Measurements from ENCODE around the gene ATP7A. TPM values are rescaled to one million over a fixed set of nuclear protein-coding genes. Genes with fewer than 3 reads are reported as not detected.
A peak's percentile ranks its signal among the peaks of the same experiment; 100 is the strongest.
"Not testable (repeated sequence)": the region's sequence is repeated elsewhere in the genome, so short reads cannot be mapped to it uniquely, and the experiment has no call there.

Gene ATP7A
- 2.3 TPM for total RNA-seq

GRCh38 chrX:77910108-77910840, at the start of gene ATP7A:
TSS of gene ATP7A (plus strand) at chrX:77910693. CDS start at chrX:77971642, 60,949 bp downstream.
- peak; percentile 98 for ATAC-seq
- peak; percentile 85 for DNase-seq (ENCODE audit: low spot score)

GRCh38 chrX:77875372-77875771, 35.1 kb upstream of the ATP7A start:
- ATAC-seq (no peak), DNase-seq (ENCODE audit: low spot score) (no peak)

GRCh38 chrX:77881418-77881817, 29.1 kb upstream of the ATP7A start:
- not testable (repeated sequence) for DNase-seq (ENCODE audit: low spot score); ATAC-seq

- ATAC-seq (no peak), DNase-seq (ENCODE audit: low spot score) (no peak)
These were observed 17.6 kb upstream of the ATP7A start for GRCh38 chrX:77892887-77893286.

- DNase-seq (ENCODE audit: low spot score): no peak
- no peak for ATAC-seq
These were observed 16.8 kb upstream of the ATP7A start for GRCh38 chrX:77893713-77894112.

GRCh38 chrX:77894921-77895886, 15.3 kb upstream of the ATP7A start, which contains the start of gene MAGT1:
TSS of gene MAGT1 (minus strand) at chrX:77895435. CDS start at chrX:77895410, 25 bp downstream.
- DNase-seq (ENCODE audit: low spot score) (peak; percentile 91), ATAC-seq (peak; percentile 91)

GRCh38 chrX:77899081-77899828, 11.2 kb upstream of the ATP7A start, which contains the start of gene COX7B:
TSS of gene COX7B (plus strand) at chrX:77899468. CDS start at chrX:77899554, 86 bp downstream.
- DNase-seq (ENCODE audit: low spot score) (peak; percentile 65), ATAC-seq (peak; percentile 77)

GRCh38 chrX:77900688-77901087, 9.8 kb upstream of the ATP7A start:
- ATAC-seq (no peak), DNase-seq (ENCODE audit: low spot score) (no peak)

- DNase-seq (ENCODE audit: low spot score): no peak
- no peak for ATAC-seq
These were observed 9.0 kb upstream of the ATP7A start for GRCh38 chrX:77901506-77901905.

- ATAC-seq (no peak), DNase-seq (ENCODE audit: low spot score) (no peak)
These were observed 6.9 kb downstream of the ATP7A start for GRCh38 chrX:77917294-77917933.

- ATAC-seq: peak; percentile 49
- DNase-seq (ENCODE audit: low spot score): no peak
These were observed 8.1 kb downstream of the ATP7A start for GRCh38 chrX:77918568-77918967.

- not testable (repeated sequence) for ATAC-seq; DNase-seq (ENCODE audit: low spot score)
These were observed 8.9 kb downstream of the ATP7A start for GRCh38 chrX:77919370-77919769.

GRCh38 chrX:77922787-77923186, 12.3 kb downstream of the ATP7A start:
- ATAC-seq (no peak), DNase-seq (ENCODE audit: low spot score) (no peak)

- ATAC-seq (no peak), DNase-seq (ENCODE audit: low spot score) (no peak)
These were observed 13.9 kb downstream of the ATP7A start for GRCh38 chrX:77924320-77924859.

GRCh38 chrX:77925764-77926163, 15.3 kb downstream of the ATP7A start:
- DNase-seq (ENCODE audit: low spot score): no peak
- no peak for ATAC-seq

- DNase-seq (ENCODE audit: low spot score): no peak
These were observed 20.1 kb downstream of the ATP7A start for GRCh38 chrX:77930581-77930980.

GRCh38 chrX:77935886-77936285, 25.4 kb downstream of the ATP7A start:
- DNase-seq (ENCODE audit: low spot score) (no peak), ATAC-seq (no peak)

More at GRCh38 chrX:77930581-77930980, 20.1 kb downstream of the ATP7A start:
- ATAC-seq: no peak

- no peak for ATAC-seq
These were observed 25.8 kb downstream of the ATP7A start for GRCh38 chrX:77936299-77936698.

GRCh38 chrX:77937291-77937690, 26.8 kb downstream of the ATP7A start:
- DNase-seq (ENCODE audit: low spot score) (no peak), ATAC-seq (no peak)

More at GRCh38 chrX:77936299-77936698, 25.8 kb downstream of the ATP7A start:
- no peak for DNase-seq (ENCODE audit: low spot score)
